Sigmoid colon (tissue), 3 donors: ENCODE results near the gene SLC9A3.

Source experiments
- CTCF ChIP-seq, 4 experiments: fragments of 450-650 bp in 3 of 4; fragments of 200-600 bp in 1 of 4; IDR thresholded peaks; one replicate each; pipeline ENCODE4 v1.5.1; 2016 to 2019; ENCODE audit warnings: antibody characterized with exemption in 4 of 4, mild to moderate bottlenecking in 3 of 4, moderate library complexity in 2 of 4
- POLR2A ChIP-seq, 2 donors: fragments of 450-650 bp; IDR thresholded peaks; one replicate each; pipeline ENCODE4 v1.6.1; 2016; ENCODE audit warnings: antibody characterized with exemption in 2 of 2, mild to moderate bottlenecking in 2 of 2, moderate library complexity in 2 of 2

- TF ChIP-seq POLR2A (IDR thresholded peaks at IDR 0.05), result no peak
- no peak for TF ChIP-seq CTCF (IDR thresholded peaks at IDR 0.05)
Observed at GRCh38 chr5:517535-518100, 6.6 kb downstream of the SLC9A3 start.
